DND-41 (cell line): ENCODE data around the gene SFMBT2.

Experiments
- ATAC-seq: fragments of 200-7000 bp; cut with Tn5 transposase; 3 replicates; pipeline ENCODE4 v1.9.1; 2021; ENCODE audit warnings: low read depth; ENCODE audit not compliant: insufficient read depth
- DNase-seq: peaks from one replicate; pipeline ENCODE4 v3.0.0-alpha.2; 2020
- H2AFZ ChIP-seq: 2 replicates; pipeline ENCODE4 v1.6.0; 2012; ENCODE audit warnings: low read depth, low read length
- H3K27ac ChIP-seq: 2 replicates; pipeline ENCODE4 v1.5.1; 2012; ENCODE audit warnings: low read length, inconsistent platforms
- H3K27me3 ChIP-seq: fragments of 200-600 bp; sonication (generic); 2 replicates; pipeline ENCODE4 v1.6.0; 2012; ENCODE audit warnings: low read length, mild to moderate bottlenecking, inconsistent platforms; ENCODE audit not compliant: insufficient read depth, poor library complexity
- H3K36me3 ChIP-seq: 2 replicates; pipeline ENCODE4 v1.5.1; 2012; ENCODE audit warnings: low read length, inconsistent platforms; ENCODE audit not compliant: insufficient read depth
- H3K4me1 ChIP-seq: 2 replicates; pipeline ENCODE4 v1.5.1; 2012; ENCODE audit warnings: mild to moderate bottlenecking, low read length; ENCODE audit not compliant: insufficient read depth
- H3K4me2 ChIP-seq: 2 replicates; pipeline ENCODE4 v1.6.0; 2012; ENCODE audit warnings: mild to moderate bottlenecking, moderate library complexity, low read length, inconsistent platforms; ENCODE audit not compliant: insufficient read depth
- H3K4me3 ChIP-seq, 2 experiments: fragments of 200-600 bp in 1 of 2; shearing (Covaris generic) in 1 of 2; 2 replicates each; pipeline ENCODE4 v1.5.1; 2012 to 2016; ENCODE audit warnings: inconsistent platforms in 2 of 2, low read length in 2 of 2, mild to moderate bottlenecking in 2 of 2, low read depth in 1 of 2, moderate library complexity in 1 of 2
- H3K79me2 ChIP-seq: 2 replicates; pipeline ENCODE4 v1.6.0; 2012; ENCODE audit warnings: low read length, inconsistent platforms; ENCODE audit not compliant: insufficient read depth
- H3K9ac ChIP-seq: 2 replicates; pipeline ENCODE4 v1.6.0; 2012; ENCODE audit warnings: low read depth, mild to moderate bottlenecking, inconsistent platforms, low read length, moderate library complexity
- H3K9me3 ChIP-seq: 2 replicates; pipeline ENCODE4 v1.5.1; 2012; ENCODE audit warnings: low read length, moderate library complexity, mild to moderate bottlenecking, inconsistent platforms; ENCODE audit not compliant: insufficient read depth, severe bottlenecking
- H4K20me1 ChIP-seq: 2 replicates; pipeline ENCODE4 v1.6.0; 2012; ENCODE audit warnings: low read length; ENCODE audit not compliant: insufficient read depth
- EZH2 ChIP-seq: IDR thresholded peaks from 3 replicates; pipeline ENCODE4 v1.6.1; 2012; ENCODE audit warnings: borderline replicate concordance, low read depth, mild to moderate bottlenecking, moderate library complexity, low read length, inconsistent platforms; ENCODE audit not compliant: severe bottlenecking
- TF ChIP-seq, protein P1 (sequence below): IDR thresholded peaks from 2 replicates; pipeline ENCODE4 v1.5.1; 2012; ENCODE audit warnings: borderline replicate concordance, low read length, moderate library complexity, mild to moderate bottlenecking; ENCODE audit not compliant: poor library complexity, severe bottlenecking; ENCODE audit errors: extremely low read depth

The SFMBT2 gene

DNA sequence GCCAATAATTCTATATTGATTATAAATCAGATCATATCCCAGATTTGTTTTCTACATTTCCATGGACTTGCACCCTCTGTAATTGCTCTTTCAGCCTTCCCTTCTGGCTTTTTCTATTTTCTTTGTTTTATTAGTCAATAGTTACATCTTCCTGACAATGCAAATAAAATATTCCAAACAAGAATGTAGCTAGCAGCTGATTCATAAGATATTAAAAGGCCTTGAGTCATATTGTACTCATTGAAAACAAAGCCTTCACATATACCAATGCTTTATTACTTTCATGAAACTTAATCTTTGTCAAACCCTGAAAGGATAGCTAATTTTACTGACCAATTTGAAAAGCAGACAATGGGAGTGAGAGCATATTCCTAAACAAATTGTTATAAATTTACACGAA is 10.7 kb upstream of the SFMBT2 start:
- H3K4me1 ChIP-seq = peaks cover 19% of the 10 kb centered on the region
- H3K27me3 ChIP-seq = no peaks in the 10 kb centered on the region
- no peak overlapping the region for H3K4me2 ChIP-seq
- no peak overlapping the region for H2AFZ ChIP-seq
- TF ChIP-seq EZH2 = no peak
- TF ChIP-seq, protein P1, sequence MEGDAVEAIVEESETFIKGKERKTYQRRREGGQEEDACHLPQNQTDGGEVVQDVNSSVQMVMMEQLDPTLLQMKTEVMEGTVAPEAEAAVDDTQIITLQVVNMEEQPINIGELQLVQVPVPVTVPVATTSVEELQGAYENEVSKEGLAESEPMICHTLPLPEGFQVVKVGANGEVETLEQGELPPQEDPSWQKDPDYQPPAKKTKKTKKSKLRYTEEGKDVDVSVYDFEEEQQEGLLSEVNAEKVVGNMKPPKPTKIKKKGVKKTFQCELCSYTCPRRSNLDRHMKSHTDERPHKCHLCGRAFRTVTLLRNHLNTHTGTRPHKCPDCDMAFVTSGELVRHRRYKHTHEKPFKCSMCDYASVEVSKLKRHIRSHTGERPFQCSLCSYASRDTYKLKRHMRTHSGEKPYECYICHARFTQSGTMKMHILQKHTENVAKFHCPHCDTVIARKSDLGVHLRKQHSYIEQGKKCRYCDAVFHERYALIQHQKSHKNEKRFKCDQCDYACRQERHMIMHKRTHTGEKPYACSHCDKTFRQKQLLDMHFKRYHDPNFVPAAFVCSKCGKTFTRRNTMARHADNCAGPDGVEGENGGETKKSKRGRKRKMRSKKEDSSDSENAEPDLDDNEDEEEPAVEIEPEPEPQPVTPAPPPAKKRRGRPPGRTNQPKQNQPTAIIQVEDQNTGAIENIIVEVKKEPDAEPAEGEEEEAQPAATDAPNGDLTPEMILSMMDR = no peak
- ATAC-seq (no peak), DNase-seq (no peak)
- H3K4me3 ChIP-seq = no peak overlapping the region
- no peaks in the 10 kb centered on the region for H3K79me2 ChIP-seq
- no peaks in the 10 kb centered on the region for H3K9me3 ChIP-seq
- no peaks in the 10 kb centered on the region for H3K36me3 ChIP-seq
- H4K20me1 ChIP-seq = no peaks in the 10 kb centered on the region
- no peak overlapping the region for H3K27ac ChIP-seq
- no peak overlapping the region for H3K9ac ChIP-seq

GRCh38 chr10:7419998-7420397 is 9.2 kb upstream of the SFMBT2 start:
- Histone ChIP-seq H2AFZ (no peak overlapping the region), H3K27ac (no peak overlapping the region), H3K36me3 (no peaks in the 10 kb centered on the region), H3K9me3 (no peaks in the 10 kb centered on the region), H3K9ac (no peak overlapping the region), H3K4me1 (peaks cover 19% of the 10 kb centered on the region), H3K4me2 (no peak overlapping the region), H4K20me1 (no peaks in the 10 kb centered on the region), H3K27me3 (no peaks in the 10 kb centered on the region), H3K4me3 (no peak overlapping the region), H3K79me2 (no peaks in the 10 kb centered on the region)
- no peak for TF ChIP-seq EZH2
- TF ChIP-seq, protein P1 = no peak
- no peak for DNase-seq
- ATAC-seq = no peak

- Histone ChIP-seq H2AFZ (peak overlapping the region; percentile 21; the same call in 1 of the 2 replicates), H3K4me3 (no peak overlapping the region), H3K4me1 (peaks cover 19% of the 10 kb centered on the region), H4K20me1 (no peaks in the 10 kb centered on the region), H3K9ac (no peak overlapping the region), H3K27ac (peak overlapping the region; percentile 7; the same call in 1 of the 2 replicates), H3K79me2 (no peaks in the 10 kb centered on the region), H3K9me3 (no peaks in the 10 kb centered on the region), H3K36me3 (no peaks in the 10 kb centered on the region), H3K27me3 (no peaks in the 10 kb centered on the region), H3K4me2 (peak overlapping the region; percentile 6; the same call in 1 of the 2 replicates)
- DNase-seq (no peak), ATAC-seq (peak; percentile 67)
- no peak for TF ChIP-seq EZH2
- TF ChIP-seq, protein P1 = no peak
These were observed 7.0 kb upstream of the SFMBT2 start for GRCh38 chr10:7417807-7418206.
